GM12872 (cell line): ENCODE measurements around the gene ATG9B.

Source experiments
- TF ChIP-seq, protein P1 (sequence below): IDR thresholded peaks from 3 replicates; pipeline ENCODE4 v1.5.1; 2011; ENCODE audit warnings: low read depth, mild to moderate bottlenecking, low read length, moderate library complexity; ENCODE audit not compliant: insufficient read depth

Gene ATG9B

DNA sequence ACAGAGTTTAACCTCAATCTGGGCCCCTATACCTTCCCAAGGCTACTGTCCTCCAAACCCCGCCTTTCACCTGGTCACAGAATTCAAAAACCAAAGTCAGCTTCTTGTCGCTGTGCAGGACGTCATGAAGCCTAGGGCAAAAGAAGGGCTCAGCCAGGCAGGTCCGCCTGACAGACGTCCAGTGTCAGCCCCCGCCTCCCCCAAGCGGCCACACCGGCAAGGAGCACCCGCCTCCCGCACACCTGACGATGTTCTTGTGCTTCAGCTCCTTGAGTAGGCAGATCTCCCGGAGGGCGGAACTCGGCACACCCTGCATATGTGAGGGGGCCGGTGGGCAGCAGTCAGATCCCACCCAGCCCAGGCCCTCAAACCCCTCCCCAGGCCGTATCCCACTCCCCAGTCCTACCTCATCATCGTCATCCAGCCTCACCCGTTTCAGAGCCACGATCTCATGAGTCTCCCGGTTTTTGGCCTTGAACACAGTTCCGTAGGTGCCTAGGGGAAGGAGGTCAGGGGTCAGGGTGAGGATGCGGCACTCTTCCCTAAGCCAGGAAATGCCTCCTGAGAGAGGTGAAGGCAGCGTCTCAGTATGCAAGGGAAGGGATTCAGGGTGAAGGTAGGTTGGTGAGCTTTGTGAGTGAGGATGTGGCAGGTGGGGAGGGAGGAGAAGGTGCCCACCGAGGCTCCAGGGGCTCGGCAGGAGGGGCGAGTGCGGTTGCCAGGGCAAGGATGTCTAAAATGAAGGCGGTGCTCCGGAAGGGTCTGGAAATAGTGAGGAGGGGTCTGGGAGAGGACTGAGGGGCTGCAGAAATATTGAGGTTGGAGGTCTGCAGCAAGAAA, 32.6 kb upstream of the ATG9B start:
- TF ChIP-seq, protein P1, sequence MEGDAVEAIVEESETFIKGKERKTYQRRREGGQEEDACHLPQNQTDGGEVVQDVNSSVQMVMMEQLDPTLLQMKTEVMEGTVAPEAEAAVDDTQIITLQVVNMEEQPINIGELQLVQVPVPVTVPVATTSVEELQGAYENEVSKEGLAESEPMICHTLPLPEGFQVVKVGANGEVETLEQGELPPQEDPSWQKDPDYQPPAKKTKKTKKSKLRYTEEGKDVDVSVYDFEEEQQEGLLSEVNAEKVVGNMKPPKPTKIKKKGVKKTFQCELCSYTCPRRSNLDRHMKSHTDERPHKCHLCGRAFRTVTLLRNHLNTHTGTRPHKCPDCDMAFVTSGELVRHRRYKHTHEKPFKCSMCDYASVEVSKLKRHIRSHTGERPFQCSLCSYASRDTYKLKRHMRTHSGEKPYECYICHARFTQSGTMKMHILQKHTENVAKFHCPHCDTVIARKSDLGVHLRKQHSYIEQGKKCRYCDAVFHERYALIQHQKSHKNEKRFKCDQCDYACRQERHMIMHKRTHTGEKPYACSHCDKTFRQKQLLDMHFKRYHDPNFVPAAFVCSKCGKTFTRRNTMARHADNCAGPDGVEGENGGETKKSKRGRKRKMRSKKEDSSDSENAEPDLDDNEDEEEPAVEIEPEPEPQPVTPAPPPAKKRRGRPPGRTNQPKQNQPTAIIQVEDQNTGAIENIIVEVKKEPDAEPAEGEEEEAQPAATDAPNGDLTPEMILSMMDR = no peak

DNA sequence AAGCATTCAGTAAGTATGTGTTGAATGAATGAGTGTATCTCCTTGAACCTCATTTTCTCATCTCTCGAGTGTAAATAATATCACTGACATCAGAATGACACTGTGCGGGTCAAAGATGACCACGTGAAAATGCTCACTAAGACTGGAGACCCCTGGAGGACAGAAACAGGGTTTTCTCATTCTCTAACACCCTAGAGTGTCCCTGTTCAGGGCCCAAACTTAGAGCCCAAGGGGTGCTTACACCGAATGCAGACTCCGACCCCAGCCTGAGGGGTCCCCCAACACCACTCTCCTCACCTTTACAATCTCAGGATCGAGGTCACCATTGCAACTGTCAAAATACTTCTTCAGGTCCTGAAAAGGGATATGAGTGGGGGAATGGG, 32.0 kb upstream of the ATG9B start:
- TF ChIP-seq, protein P1 = no peak

DNA sequence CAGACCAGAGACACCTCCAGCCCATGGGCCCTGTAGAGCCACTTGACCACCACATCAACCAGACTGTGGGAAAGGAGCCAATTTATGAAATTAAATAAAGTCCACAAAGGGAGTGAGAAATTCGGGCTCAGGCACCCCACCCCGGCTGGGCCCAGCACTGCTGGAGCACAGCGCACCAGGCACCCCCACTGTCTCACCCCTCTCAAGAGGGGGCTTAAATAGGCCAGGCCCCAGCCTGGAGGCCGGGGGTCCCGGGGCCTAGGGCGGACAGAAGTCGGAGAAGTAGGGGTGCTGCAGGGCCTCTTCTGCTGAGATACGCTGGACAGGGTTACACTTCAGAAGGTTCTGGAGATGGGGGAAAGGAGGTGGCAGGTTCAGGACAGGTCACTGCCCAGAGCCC, 29.5 kb upstream of the ATG9B start:
- TF ChIP-seq, protein P1 = no peak

DNA sequence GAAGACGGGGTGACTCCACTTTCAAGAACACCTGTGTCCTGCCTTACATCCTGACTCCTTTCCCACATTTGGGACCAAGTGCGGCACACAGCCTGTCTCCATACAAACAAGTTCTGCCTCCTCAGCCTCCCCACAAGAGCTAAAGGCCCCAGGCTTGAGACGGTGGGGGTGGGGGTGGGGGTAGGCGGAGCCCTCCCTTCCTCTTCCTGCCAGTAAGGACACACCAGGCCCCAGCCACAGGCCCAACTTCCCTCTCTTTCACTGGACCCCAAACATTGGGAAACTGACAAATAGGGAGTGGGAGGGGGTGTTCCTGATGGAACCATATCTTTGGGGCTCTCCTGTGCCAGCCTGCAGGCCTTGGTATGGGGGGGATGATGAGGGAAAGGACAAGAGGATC, 28.8 kb upstream of the ATG9B start:
- TF ChIP-seq, protein P1 = no peak

DNA sequence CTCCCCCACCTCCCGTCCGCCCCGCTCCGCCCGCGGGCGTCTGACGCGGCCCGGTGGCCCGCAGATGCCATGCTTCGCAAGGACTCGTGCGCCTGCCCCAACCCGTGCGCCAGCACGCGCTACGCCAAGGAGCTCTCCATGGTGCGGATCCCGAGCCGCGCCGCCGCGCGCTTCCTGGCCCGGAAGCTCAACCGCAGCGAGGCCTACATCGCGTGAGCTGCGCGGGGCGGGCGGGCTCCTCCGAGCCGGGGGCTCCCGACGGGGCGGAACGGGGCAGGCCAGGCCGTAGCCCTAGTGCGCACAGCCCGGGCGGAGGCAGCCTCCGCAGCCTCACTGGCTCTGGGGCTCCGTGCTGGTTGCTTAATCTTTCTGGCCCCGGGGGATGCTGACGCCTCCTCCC, 26.8 kb upstream of the ATG9B start:
- TF ChIP-seq, protein P1 = no peak

DNA sequence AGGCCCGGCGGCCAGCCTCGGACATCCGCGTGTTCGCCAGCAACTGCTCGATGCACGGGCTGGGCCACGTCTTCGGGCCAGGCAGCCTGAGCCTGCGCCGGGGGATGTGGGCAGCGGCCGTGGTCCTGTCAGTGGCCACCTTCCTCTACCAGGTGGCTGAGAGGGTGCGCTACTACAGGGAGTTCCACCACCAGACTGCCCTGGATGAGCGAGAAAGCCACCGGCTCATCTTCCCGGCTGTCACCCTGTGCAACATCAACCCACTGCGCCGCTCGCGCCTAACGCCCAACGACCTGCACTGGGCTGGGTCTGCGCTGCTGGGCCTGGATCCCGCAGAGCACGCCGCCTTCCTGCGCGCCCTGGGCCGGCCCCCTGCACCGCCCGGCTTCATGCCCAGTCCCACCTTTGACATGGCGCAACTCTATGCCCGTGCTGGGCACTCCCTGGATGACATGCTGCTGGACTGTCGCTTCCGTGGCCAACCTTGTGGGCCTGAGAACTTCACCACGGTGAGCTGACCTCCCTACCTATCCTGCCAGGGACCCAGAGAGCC, 24.7 kb upstream of the ATG9B start:
- TF ChIP-seq, protein P1 = no peak

DNA sequence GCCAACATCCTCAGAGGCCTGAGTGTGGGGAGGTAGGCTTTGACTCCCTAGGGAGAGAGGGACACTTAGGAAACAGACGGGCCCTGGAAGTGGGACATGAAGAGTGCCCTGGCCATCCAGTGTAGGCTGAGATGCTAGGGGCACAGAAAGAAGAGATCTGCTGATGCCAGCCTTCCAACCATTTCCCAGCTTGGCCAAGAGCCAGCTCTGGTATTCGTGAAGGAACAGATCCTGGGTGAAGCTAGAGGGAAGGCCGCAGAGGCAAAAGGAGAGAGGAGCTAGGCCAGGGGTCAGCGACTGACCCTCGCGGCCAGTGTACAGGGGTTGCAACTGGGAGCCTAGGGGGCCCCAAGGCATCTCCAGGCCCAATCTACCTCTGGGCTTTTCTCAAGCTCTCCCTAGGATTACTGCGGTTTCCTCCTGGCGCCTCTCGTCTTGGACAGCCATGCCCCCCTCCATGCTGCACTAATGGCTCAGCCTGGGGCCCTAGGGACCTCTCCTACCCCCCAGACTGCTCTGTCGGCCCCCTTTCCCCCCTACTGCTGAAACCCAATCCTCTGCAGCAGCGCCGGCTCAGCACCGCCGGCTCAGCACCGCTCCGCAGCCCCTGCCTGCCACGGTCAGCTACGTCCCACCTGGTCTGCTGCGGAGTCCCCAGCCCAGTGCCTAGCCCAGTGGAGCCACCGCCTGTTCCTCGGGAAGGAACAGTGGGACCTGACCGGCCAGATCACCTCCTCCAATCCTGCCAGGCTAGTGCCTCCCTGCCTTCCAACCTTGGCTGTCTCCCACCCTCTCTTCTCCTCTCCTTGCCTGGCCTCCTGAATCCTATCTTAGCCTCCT, 23.9 kb upstream of the ATG9B start, which contains the start of gene ASIC3:
Gene ASIC3 (plus strand): TSS at position 556 of the 840 bp plus-strand sequence. CDS start 355 bp downstream, outside the sequence.
- TF ChIP-seq, protein P1 = no peak
